GM21717 (cell line): ENCODE data around the gene USH2A.

Experiments used
- ATAC-seq: cut with Tn5 transposase; IDR thresholded peaks from one replicate; pipeline ENCODE4 v1.9.1; 2021; ENCODE audit warnings: mild to moderate bottlenecking, moderate library complexity; ENCODE audit not compliant: unreplicated experiment

Gene USH2A

GRCh38 chr1:215883004-215883403 is 540.2 kb downstream of the USH2A start:
- ATAC-seq: no peak

- ATAC-seq: peak; percentile 72
Observed at GRCh38 chr1:215878843-215879242, 544.4 kb downstream of the USH2A start.

DNA sequence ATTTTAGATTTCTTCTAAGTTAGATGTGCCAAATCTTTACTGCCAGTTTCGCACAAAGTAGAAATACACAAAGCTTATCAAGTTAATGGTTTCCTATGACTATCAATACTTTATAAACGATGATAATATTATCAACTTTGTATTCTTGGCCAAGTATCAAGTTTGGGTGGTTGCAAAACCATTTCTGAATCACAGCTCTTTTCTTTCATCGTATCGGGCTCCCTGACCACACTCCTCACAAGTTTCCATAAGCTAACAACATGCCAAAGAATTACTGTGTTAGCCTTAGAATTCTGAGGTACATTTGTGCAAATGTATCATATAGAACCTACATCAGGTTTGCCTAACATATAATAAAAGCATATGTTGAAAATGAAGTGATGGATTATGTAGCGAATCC is 545.1 kb downstream of the USH2A start:
- no peak for ATAC-seq

- no peak for ATAC-seq
Observed at GRCh38 chr1:215877452-215877951, 545.7 kb downstream of the USH2A start.

- no peak for ATAC-seq
Observed at GRCh38 chr1:215875712-215876111, 547.5 kb downstream of the USH2A start.

- ATAC-seq: no peak
Observed at GRCh38 chr1:215875236-215875635, 548.0 kb downstream of the USH2A start.

- ATAC-seq: no peak
Observed at GRCh38 chr1:215872658-215873057, 550.6 kb downstream of the USH2A start.

- no peak for ATAC-seq
Observed at GRCh38 chr1:215868500-215868899, 554.7 kb downstream of the USH2A start.

DNA sequence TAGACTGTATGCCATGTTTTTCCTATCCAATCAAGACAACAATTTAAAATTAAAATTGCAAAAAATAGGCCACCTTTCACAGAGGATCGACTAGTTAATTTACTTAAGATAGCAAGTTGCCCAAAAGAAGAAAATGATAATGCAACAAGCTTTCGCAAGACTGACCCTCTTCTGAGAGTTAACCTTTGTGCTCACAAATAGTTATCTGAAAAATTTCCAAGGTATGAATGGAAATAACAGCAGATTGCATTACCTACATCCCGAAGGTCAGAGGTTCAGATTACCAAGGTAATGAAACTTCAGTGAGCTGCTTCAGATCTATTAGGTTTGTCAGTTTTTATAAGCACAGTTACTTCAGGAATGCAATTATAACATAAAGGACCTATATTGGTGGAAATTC is 558.2 kb downstream of the USH2A start:
- ATAC-seq: no peak

GRCh38 chr1:215863796-215864195 is 559.5 kb downstream of the USH2A start:
- no peak for ATAC-seq

DNA sequence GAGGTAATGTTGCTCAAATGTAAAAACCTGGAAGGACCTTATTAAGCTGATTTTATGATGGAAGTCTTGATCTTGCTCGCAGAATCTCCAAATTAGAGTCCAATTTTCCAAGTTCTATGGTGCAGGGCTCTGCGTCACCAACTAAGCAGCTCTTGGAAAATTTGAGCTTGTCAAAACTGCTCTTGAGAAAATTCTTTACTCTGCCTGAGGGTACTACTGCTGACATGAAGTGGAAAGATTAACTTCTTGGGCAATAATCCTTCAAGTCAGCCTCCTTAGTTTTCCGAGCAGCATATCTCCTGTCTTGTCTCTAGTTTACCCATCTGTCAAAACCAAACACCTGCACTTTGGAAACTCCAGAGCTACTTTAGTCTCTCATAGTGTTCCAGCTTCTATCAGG is 562.4 kb downstream of the USH2A start:
- no peak for ATAC-seq

DNA sequence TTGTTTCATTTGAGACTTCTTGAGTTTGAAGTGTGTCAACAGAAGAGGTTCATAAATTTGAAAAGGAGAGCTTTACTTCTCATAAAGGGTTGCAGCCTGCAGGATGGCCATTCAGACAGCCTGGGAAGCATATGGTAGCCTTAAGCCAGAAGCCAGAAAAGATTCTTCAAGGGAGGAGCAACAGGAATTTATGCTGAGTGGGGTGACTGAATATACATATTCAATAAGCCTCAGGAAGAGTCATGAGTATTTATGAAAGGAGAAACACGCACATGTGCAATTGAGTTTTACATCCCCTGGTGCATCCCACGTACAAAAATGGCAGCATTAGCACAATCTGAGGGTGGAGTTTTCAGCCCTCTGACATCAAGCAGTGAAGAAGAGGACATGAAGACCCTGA is 565.9 kb downstream of the USH2A start:
- no peak for ATAC-seq

DNA sequence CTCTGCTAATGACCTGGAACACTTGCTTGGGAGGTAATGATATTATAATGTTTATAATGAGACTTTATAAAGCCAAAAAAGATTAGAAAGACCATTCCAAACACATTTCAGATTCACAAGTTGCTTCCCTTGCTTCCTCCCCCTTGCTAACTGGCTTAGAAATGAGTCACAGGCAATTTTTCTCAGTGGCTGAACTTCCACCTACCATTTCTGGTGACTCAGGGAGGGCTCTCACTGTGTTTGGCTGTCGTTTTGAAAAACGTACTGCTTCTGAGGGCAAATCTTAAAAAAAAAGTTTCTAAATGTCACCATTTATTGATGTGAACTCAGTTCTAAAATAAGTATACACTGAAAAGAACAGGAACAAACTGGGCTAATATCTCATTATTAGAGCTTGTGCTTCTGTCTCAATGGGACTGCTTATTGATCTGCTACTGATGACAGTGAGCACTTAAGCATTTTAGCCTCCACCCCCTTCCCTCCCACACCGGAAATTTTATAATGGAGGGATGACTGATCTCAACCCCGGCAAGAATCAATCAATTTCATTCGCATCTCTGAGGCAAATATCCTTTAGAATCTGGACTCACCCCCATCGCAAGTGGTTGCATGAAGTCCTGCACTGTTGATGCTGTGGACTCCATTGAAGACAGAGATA is 577.9 kb downstream of the USH2A start:
- ATAC-seq: no peak

DNA sequence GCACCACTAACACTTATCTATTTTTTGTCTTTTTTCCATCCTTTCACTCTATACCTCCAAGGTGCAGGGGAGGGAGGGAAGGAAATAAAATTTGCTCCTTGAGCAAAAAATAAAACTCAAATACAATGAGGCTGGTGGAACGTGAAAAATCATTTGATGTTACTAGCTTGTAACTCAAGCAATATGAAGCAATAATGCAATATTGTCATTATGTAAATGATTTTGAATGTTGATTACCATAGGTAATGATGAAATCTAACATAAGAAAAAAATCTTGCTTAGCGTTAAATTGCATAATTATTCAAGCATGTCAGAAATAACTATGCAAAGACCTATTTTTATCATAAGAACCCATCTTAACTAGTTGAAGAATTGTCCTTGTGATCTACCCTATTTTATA is 578.5 kb downstream of the USH2A start:
- ATAC-seq: no peak

DNA sequence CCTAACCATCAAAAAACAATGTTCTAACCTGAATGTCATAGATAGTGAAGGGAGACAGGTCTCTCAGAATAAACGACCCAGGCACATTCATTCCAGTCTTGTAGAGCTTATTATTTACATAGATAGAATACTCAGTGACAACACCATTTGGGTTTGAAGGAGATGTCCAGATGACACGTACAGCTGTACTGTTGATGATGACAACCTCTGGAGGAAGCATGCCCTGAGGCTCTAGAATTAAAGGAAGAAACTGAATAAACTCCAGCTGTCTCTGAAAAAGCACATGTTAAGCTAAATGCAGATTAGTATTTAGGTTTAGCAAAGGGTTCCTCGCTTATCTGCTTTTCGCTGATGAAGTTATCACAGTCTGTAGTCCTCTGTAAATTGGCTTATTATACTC is 579.0 kb downstream of the USH2A start:
- no peak for ATAC-seq

DNA sequence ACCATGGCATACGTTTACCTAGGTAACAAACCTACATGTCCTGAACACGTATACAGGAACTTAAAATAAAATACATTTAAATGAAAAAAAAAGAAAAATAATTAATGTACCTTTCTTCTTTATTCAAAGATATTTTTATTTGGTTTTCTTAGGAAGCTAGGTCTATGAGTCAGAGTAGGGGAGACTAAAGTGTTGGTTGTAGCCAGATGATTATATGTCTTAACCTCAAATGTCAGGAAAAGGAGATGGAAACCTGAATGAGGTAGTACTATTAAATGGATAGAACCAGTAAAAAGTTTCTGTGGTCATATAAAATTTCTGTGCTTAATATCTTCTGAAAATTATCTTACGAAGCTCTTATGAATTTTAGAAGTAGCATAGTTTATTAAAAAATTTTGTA is 580.3 kb downstream of the USH2A start:
- ATAC-seq: no peak

- no peak for ATAC-seq
Observed at GRCh38 chr1:215835951-215836350, 587.3 kb downstream of the USH2A start.

- ATAC-seq: no peak
Observed at GRCh38 chr1:215833941-215834729, 589.1 kb downstream of the USH2A start.

GRCh38 chr1:215830226-215830810 is 592.9 kb downstream of the USH2A start:
- ATAC-seq: no peak

- ATAC-seq: no peak
Observed at GRCh38 chr1:215825056-215825455, 598.2 kb downstream of the USH2A start.

- no peak for ATAC-seq
Observed at GRCh38 chr1:215824245-215824644, 599.0 kb downstream of the USH2A start.

DNA sequence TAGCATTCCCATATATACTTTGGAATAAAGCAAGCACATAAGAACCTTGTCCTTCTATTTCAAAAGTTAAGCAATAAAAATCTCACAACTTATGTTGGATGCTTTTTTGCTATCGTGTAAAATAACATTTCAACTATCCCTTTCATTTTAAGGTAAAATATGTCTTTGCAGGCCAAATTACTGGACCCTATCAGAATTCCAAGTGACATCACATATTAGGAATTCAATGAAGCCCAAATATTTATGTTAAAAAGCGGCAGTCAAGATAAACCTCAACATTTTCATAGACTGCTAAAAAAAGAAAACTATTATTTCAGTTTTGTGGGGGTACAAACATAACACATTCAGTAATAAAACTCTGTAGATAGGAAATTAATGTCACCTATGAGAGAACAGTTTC is 604.1 kb downstream of the USH2A start:
- no peak for ATAC-seq
